ENCODE data around the gene MEAF6. TPM values are rescaled to one million over a fixed set of nuclear protein-coding genes. Genes with fewer than 3 reads are reported as not detected.
"Not testable (repeated sequence)": the region's sequence is repeated elsewhere in the genome, so short reads cannot be mapped to it uniquely, and the experiment has no call there.

Gene MEAF6
- total and polyA plus RNA-seq, 12 donors = 27.8 to 59.9 (median 37.7) TPM

- Histone ChIP-seq H3K36me3 (peaks cover 0 to 100% (median 31%) of the 10 kb centered on the region in 9 donors), H3K4me1 (peaks cover 0 to 6% (median 0%) of the 10 kb centered on the region in 9 donors), H3K4me3 (no peak overlapping the region), H3K27me3 (no peaks in the 10 kb centered on the region), H3K27ac (no peak overlapping the region), H3K9me3 (no peaks in the 10 kb centered on the region)
- DNase-seq = no peak
- 95 to 96% methylated on average over 2 of the region's 2 CpGs for WGBS, 2 donors
- intact Hi-C loops (cut with DNase I) = no loop called here
- ATAC-seq = no peak
- TF ChIP-seq CTCF (IDR thresholded peaks at IDR 0.05) = no peak
These were observed 7.8 kb downstream of the MEAF6 start for GRCh38 chr1:37506740-37507139.

- peaks cover 0 to 100% (median 33%) of the 10 kb centered on the region in 9 donors for H3K36me3 ChIP-seq
- 91 to 98% methylated on average over 2 of the region's 2 CpGs for WGBS, 2 donors
- H3K27me3 ChIP-seq; ATAC-seq; DNase-seq; H3K4me3 ChIP-seq; H3K27ac ChIP-seq; intact Hi-C loops (cut with DNase I); H3K9me3 ChIP-seq: not testable (repeated sequence)
- H3K4me1 ChIP-seq = peaks cover 0 to 29% (median 14%) of the 10 kb centered on the region in 9 donors
These were observed 11.8 kb downstream of the MEAF6 start for GRCh38 chr1:37502791-37503190.

GRCh38 chr1:37502104-37502503 is 12.5 kb downstream of the MEAF6 start:
- peaks cover 0 to 100% (median 32%) of the 10 kb centered on the region in 9 donors for H3K36me3 ChIP-seq
- no peak for DNase-seq
- intact Hi-C loops (cut with DNase I) = no loop called here

GRCh38 chr1:37501661-37502060 is 12.9 kb downstream of the MEAF6 start:
- peaks cover 0 to 100% (median 28%) of the 10 kb centered on the region in 9 donors for H3K36me3 ChIP-seq

More at GRCh38 chr1:37502104-37502503, 12.5 kb downstream of the MEAF6 start:
- H3K27ac ChIP-seq = no peak overlapping the region
- no peak for ATAC-seq
- no peaks in the 10 kb centered on the region for H3K9me3 ChIP-seq
- peaks cover 0 to 32% (median 14%) of the 10 kb centered on the region in 9 donors for H3K4me1 ChIP-seq
- H3K4me3 ChIP-seq = no peak overlapping the region
- H3K27me3 ChIP-seq = no peaks in the 10 kb centered on the region
- TF ChIP-seq CTCF (IDR thresholded peaks at IDR 0.05) = no peak

More at GRCh38 chr1:37501661-37502060, 12.9 kb downstream of the MEAF6 start:
- 82 to 84% methylated on average over 5 of the region's 5 CpGs for WGBS, 2 donors
- H3K27me3 ChIP-seq = no peaks in the 10 kb centered on the region
- intact Hi-C loops (cut with DNase I) = no loop called here
- H3K9me3 ChIP-seq = no peaks in the 10 kb centered on the region
- H3K27ac ChIP-seq = no peak overlapping the region
- no peak overlapping the region for H3K4me3 ChIP-seq
- DNase-seq = no peak
- H3K4me1 ChIP-seq = peaks cover 0 to 32% (median 14%) of the 10 kb centered on the region in 9 donors
- TF ChIP-seq CTCF (IDR thresholded peaks at IDR 0.05) = no peak
- no peak for ATAC-seq
